GM12892 (cell line): ENCODE results near the gene GNL2.
"Not testable (repeated sequence)": the region's sequence is repeated elsewhere in the genome, so short reads cannot be mapped to it uniquely, and the experiment has no call there.

ENCODE experiments used
- POLR2A ChIP-seq: IDR thresholded peaks from 2 replicates; pipeline ENCODE4 v1.6.1; 2011; ENCODE audit warnings: low read depth, low read length, control low read depth
- TAF1 ChIP-seq: IDR thresholded peaks from 2 replicates; pipeline ENCODE4 v1.6.1; 2011; ENCODE audit warnings: low read depth, mild to moderate bottlenecking, control low read depth, low read length, borderline replicate concordance

GRCh38 chr1:37529888-37530287 lies 65.8 kb downstream of the GNL2 start:
- not testable (repeated sequence) for TF ChIP-seq POLR2A, TAF1
